Measurements from ENCODE around the gene KIF17.

DNA sequence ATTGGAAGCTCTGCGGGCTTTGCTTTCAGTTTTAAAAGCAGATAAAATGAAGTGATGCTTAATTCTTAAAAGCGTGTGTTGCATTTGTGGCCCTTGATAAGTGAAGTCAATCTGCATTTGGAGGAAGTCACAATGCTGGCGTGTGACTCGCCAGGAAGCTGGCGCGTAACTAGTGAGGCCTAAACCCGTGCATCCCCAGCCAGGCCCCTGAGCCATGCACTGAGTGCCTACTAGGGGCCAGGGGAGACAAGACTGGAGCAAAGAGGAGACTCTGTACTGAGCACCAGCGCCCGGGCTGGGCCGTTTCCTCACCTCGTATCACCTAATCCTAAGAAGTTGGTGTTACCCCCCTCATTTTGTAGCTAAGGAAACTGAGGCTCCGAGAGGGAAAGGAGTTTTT, 52.1 kb downstream of the KIF17 start:
- TF ChIP-seq POLR2AphosphoS5 (IDR thresholded peaks at IDR 0.05): no peak
- TF ChIP-seq, protein P1, sequence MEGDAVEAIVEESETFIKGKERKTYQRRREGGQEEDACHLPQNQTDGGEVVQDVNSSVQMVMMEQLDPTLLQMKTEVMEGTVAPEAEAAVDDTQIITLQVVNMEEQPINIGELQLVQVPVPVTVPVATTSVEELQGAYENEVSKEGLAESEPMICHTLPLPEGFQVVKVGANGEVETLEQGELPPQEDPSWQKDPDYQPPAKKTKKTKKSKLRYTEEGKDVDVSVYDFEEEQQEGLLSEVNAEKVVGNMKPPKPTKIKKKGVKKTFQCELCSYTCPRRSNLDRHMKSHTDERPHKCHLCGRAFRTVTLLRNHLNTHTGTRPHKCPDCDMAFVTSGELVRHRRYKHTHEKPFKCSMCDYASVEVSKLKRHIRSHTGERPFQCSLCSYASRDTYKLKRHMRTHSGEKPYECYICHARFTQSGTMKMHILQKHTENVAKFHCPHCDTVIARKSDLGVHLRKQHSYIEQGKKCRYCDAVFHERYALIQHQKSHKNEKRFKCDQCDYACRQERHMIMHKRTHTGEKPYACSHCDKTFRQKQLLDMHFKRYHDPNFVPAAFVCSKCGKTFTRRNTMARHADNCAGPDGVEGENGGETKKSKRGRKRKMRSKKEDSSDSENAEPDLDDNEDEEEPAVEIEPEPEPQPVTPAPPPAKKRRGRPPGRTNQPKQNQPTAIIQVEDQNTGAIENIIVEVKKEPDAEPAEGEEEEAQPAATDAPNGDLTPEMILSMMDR (IDR thresholded peaks at IDR 0.05): no peak

All from suprapubic skin (tissue), 3 donors.